GM10266 (cell line): Measurements from ENCODE around the gene CFAP20DC.

Source experiments
- DNase-seq: peaks from one replicate; pipeline ENCODE4 v3.0.0; 2012; ENCODE audit errors: extremely low spot score
- CTCF ChIP-seq: IDR thresholded peaks from 2 replicates; pipeline ENCODE4 v1.5.1; 2012; ENCODE audit warnings: mild to moderate bottlenecking, low read depth; ENCODE audit not compliant: control insufficient read depth, insufficient read depth; ENCODE audit errors: missing control alignments

The CFAP20DC gene

DNA sequence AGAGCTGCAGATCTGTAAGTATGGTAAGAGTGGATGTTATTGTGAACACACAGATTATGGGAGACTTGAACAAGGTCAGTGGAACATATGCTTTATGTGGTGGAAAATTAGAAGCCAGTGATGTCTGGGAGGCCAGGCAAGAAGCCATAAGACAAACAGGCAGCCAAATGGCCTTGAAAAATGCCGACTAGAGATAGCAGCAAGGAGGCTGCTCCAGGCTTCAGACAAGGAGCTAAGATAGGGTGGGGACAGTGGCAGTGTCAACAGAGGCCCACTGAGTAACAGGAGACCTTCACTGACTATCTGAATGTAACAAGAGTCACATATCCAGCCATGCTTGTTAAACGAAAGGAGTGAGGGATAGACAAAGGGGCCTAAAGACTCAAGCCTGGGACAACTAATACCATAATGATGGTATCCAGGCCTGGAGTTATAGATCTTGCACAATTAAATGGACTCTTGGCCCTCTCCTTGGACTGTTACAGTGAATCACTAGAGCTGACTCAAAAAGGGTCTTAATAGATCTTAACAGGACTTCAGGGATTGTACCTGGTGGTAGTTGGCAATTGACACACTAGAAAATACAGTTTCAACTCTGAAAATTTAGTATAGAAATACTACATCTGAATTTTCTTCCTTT is 50.6 kb downstream of the CFAP20DC start:
- DNase-seq = no peak
- TF ChIP-seq CTCF = no peak

GRCh38 chr3:58998476-58999117 is 51.2 kb downstream of the CFAP20DC start:
- no peak for DNase-seq
- no peak for TF ChIP-seq CTCF

DNA sequence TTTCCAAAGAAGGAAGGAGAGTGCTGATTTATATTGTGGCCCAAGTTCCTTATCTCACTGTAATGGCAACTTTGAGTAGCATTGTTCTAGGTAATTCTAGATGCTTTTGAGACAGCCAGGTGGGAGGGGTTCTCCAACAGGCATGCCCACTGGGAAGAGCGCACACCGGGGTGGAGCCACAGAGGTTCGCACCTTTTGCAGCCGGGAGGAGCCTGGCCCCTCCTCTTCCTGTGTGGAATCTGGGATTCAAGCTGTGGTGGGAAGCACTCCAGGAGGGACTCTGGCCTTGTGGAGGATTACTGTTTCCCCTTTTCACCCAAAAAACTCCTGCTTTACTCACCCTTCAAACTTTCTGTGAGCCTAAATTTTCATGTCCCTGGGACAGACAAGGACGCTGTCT is 53.1 kb downstream of the CFAP20DC start:
- DNase-seq = no peak
- TF ChIP-seq CTCF = no peak

DNA sequence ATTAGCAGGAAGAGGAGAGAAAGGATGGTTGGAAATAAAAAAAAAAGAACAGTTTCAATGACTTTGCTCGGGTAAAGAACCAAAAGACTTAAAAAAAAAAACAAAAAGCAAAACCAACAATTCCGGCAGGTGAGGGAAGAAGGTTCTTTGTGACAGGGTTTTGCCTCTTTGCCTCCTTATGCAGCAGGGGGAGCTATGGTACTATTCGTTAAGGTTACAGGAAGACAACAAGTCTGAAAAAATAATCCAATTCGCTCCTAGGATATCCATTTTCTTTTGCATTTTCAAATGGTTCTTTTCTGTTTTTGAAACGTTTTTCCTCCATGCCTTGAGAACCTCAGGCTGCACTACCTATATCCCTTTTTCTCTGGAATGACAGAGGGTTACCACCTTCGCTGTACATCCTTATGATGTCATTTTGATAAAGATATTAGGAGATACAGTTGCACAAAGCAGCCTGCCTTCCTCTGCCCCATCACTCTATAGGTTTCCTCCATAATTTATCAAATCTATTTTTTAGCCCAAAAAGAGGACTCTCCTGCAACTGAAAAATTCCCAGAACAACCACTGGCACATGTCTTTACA is 55.0 kb downstream of the CFAP20DC start:
- peak; percentile 68 for TF ChIP-seq CTCF
- peak; percentile 33 for DNase-seq

DNA sequence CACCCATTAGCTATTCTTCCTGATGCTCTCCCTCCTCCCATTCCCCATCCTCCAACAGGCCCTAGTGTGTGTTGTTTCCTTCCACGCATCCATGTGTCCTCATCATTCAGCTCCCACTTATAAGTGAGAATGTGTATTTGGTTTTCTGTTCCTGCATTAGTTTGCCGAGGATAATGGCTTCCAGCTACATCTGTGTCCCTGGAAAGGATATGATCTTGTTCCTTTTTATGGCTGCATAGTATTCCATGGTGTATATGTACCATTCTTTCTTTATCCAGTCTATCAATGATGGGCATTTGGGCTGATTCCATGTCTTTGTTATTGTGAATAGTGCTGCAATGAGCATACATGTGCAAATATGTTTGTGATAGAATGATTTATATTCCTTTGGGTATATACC is 56.3 kb downstream of the CFAP20DC start:
- no peak for DNase-seq
- TF ChIP-seq CTCF = no peak

GRCh38 chr3:58991623-58992022 is 58.2 kb downstream of the CFAP20DC start:
- TF ChIP-seq CTCF = no peak
- DNase-seq = no peak

DNA sequence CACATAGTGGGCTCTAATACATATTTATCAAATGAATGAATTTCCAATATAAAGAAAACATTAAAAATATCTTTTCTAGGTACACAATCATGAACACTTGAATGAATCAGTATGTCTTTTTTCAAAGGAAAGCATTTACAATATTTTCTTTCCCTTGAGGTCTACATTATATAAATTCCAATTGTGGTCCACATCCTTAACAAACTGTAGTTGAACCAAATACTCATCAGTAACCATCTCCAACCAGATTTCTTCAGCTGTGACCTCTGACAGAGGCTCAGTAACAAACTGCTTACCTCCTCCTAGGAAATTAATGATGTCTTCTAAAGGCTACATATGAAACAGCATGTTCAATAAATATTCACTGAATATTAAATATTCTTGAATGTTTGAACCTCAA is 58.8 kb downstream of the CFAP20DC start:
- TF ChIP-seq CTCF = no peak
- no peak for DNase-seq
